Measurements from ENCODE around the gene MEIKIN. TPM values are rescaled to one million over a fixed set of nuclear protein-coding genes. Genes with fewer than 3 reads are reported as not detected.

The MEIKIN gene
- total RNA-seq, 1 donor = not detected

GRCh38 chr5:131789765-131790164 is 155.7 kb downstream of the MEIKIN start:
- H2AFZ ChIP-seq (ENCODE audit: low read length) = no peak overlapping the region
- no peaks in the 10 kb centered on the region for H3K9me3 ChIP-seq (ENCODE audit: low read depth, low read length)
- H3K4me1 ChIP-seq (ENCODE audit: insufficient read depth, low read length) = peaks cover 5% of the 10 kb centered on the region
- H4K20me1 ChIP-seq (ENCODE audit: insufficient read depth, low read length) = peaks cover 80% of the 10 kb centered on the region
- no peak for DNase-seq (ENCODE audit: insufficient read length, low spot score, missing footprints)
- H3K4me2 ChIP-seq (ENCODE audit: insufficient read depth, low read length) = no peak overlapping the region
- H3K27ac ChIP-seq (ENCODE audit: low read depth, low read length) = no peak overlapping the region
- peaks cover 96% of the 10 kb centered on the region for H3K79me2 ChIP-seq (ENCODE audit: insufficient read depth, low read length)
- H3K36me3 ChIP-seq (ENCODE audit: insufficient read depth, low read length) = peaks cover 5% of the 10 kb centered on the region
- no peak for TF ChIP-seq CTCF (IDR thresholded peaks at IDR 0.05; ENCODE audit: extremely low read depth, low read depth, low read length)
- no peak overlapping the region for H3K4me3 ChIP-seq (ENCODE audit: insufficient read depth, low read length)
- no peaks in the 10 kb centered on the region for H3K27me3 ChIP-seq (ENCODE audit: insufficient read depth, low read length)

DNA sequence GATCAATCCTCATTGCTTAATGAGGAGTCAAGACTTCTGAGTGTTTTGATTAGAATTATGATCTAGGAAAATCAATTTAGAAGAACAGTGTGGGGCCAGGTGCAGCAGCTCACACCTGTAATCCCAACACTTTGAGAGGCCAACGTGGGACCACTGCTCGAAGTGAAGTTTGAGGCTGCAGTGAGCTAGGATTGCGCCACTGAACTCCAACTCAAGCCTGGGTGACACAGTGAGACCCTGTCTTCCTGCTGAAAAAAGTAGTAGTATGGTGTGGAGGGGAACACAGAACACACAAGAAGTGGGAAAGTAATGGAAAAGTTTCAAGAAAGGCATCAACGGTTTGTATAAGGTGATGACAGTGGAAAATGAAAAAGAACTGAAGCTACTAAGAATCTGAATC is 157.7 kb downstream of the MEIKIN start:
- Histone ChIP-seq H3K36me3 (ENCODE audit: insufficient read depth, low read length) (no peaks in the 10 kb centered on the region), H3K4me2 (ENCODE audit: insufficient read depth, low read length) (no peak overlapping the region), H2AFZ (ENCODE audit: low read length) (no peak overlapping the region), H3K79me2 (ENCODE audit: insufficient read depth, low read length) (peaks cover 97% of the 10 kb centered on the region), H3K4me1 (ENCODE audit: insufficient read depth, low read length) (no peaks in the 10 kb centered on the region), H3K27me3 (ENCODE audit: insufficient read depth, low read length) (no peaks in the 10 kb centered on the region), H3K27ac (ENCODE audit: low read depth, low read length) (no peak overlapping the region), H3K9me3 (ENCODE audit: low read depth, low read length) (no peaks in the 10 kb centered on the region), H4K20me1 (ENCODE audit: insufficient read depth, low read length) (peaks cover 72% of the 10 kb centered on the region), H3K4me3 (ENCODE audit: insufficient read depth, low read length) (no peak overlapping the region)
- DNase-seq (ENCODE audit: insufficient read length, low spot score, missing footprints) = no peak
- TF ChIP-seq CTCF (IDR thresholded peaks at IDR 0.05; ENCODE audit: extremely low read depth, low read depth, low read length) = no peak

GRCh38 chr5:131786900-131787692 is 158.4 kb downstream of the MEIKIN start:
- no peak overlapping the region for H2AFZ ChIP-seq (ENCODE audit: low read length)
- peaks cover 97% of the 10 kb centered on the region for H3K79me2 ChIP-seq (ENCODE audit: insufficient read depth, low read length)
- H3K27ac ChIP-seq (ENCODE audit: low read depth, low read length) = no peak overlapping the region
- no peak for DNase-seq (ENCODE audit: insufficient read length, low spot score, missing footprints)
- peaks cover 72% of the 10 kb centered on the region for H4K20me1 ChIP-seq (ENCODE audit: insufficient read depth, low read length)
- H3K27me3 ChIP-seq (ENCODE audit: insufficient read depth, low read length) = no peaks in the 10 kb centered on the region
- no peaks in the 10 kb centered on the region for H3K9me3 ChIP-seq (ENCODE audit: low read depth, low read length)
- no peaks in the 10 kb centered on the region for H3K4me1 ChIP-seq (ENCODE audit: insufficient read depth, low read length)
- H3K4me2 ChIP-seq (ENCODE audit: insufficient read depth, low read length) = no peak overlapping the region
- H3K36me3 ChIP-seq (ENCODE audit: insufficient read depth, low read length) = no peaks in the 10 kb centered on the region
- no peak for TF ChIP-seq CTCF (IDR thresholded peaks at IDR 0.05; ENCODE audit: extremely low read depth, low read depth, low read length)
- no peak overlapping the region for H3K4me3 ChIP-seq (ENCODE audit: insufficient read depth, low read length)

GRCh38 chr5:131786036-131786435 is 159.4 kb downstream of the MEIKIN start:
- no peak overlapping the region for H3K4me3 ChIP-seq (ENCODE audit: insufficient read depth, low read length)
- no peaks in the 10 kb centered on the region for H3K27me3 ChIP-seq (ENCODE audit: insufficient read depth, low read length)
- H3K27ac ChIP-seq (ENCODE audit: low read depth, low read length) = no peak overlapping the region
- peaks cover 73% of the 10 kb centered on the region for H4K20me1 ChIP-seq (ENCODE audit: insufficient read depth, low read length)
- no peak for TF ChIP-seq CTCF (IDR thresholded peaks at IDR 0.05; ENCODE audit: extremely low read depth, low read depth, low read length)
- peaks cover 97% of the 10 kb centered on the region for H3K79me2 ChIP-seq (ENCODE audit: insufficient read depth, low read length)
- H3K4me2 ChIP-seq (ENCODE audit: insufficient read depth, low read length) = no peak overlapping the region
- DNase-seq (ENCODE audit: insufficient read length, low spot score, missing footprints) = no peak
- no peaks in the 10 kb centered on the region for H3K4me1 ChIP-seq (ENCODE audit: insufficient read depth, low read length)
- no peaks in the 10 kb centered on the region for H3K9me3 ChIP-seq (ENCODE audit: low read depth, low read length)
- H2AFZ ChIP-seq (ENCODE audit: low read length) = no peak overlapping the region
- H3K36me3 ChIP-seq (ENCODE audit: insufficient read depth, low read length) = no peaks in the 10 kb centered on the region

Measured in osteoblast (primary cell).